Adrenal gland (tissue), 12 donors: ENCODE measurements around the gene NPIPB8. TPM values are rescaled to one million over a fixed set of nuclear protein-coding genes. Genes with fewer than 3 reads are reported as not detected.
"Not testable (repeated sequence)": the region's sequence is repeated elsewhere in the genome, so short reads cannot be mapped to it uniquely, and the experiment has no call there.

Experiments used
- DNase-seq, 7 donors: peaks; one replicate each; pipeline ENCODE4 v3.0.0-alpha.2; 2019 to 2020
- H3K27ac ChIP-seq, 5 donors: fragments of 200-600 bp; sonication (generic) in 4 of 5; 1 replicate in 3 of 5; 2 replicates in 2 of 5; pipeline versions ENCODE4 v1.5.1 to v1.8.0; 2016 to 2020; ENCODE audit warnings: mild to moderate bottlenecking in 1 of 5
- H3K27me3 ChIP-seq: fragments of 200-600 bp; 2 replicates; pipeline ENCODE4 v1.8.0; 2021
- H3K36me3 ChIP-seq, 2 donors: fragments of 200-600 bp; replicated peaks in 1 of 2; 1 replicate in 1 of 2; 2 replicates in 1 of 2; pipeline versions ENCODE4 v1.5.1 to v1.8.0; 2018 to 2022
- H3K4me1 ChIP-seq, 2 donors: fragments of 200-600 bp; replicated peaks in 1 of 2; 1 replicate in 1 of 2; 2 replicates in 1 of 2; pipeline versions ENCODE4 v1.5.1 to v1.8.0; 2018 to 2021
- H3K4me3 ChIP-seq, 4 donors: fragments of 200-600 bp; sonication (generic) in 3 of 4; one replicate each; pipeline ENCODE4 v1.5.1; 2016 to 2018
- H3K9me3 ChIP-seq, 3 donors: fragments of 200-600 bp; sonication (generic) in 1 of 3; replicated peaks in 1 of 3; 1 replicate in 2 of 3; 2 replicates in 1 of 3; pipeline versions ENCODE4 v1.5.1 to v1.8.0; 2016 to 2021
- POLR2A ChIP-seq, 2 donors: fragments of 450-650 bp; IDR thresholded peaks; one replicate each; pipeline ENCODE4 v1.6.1; 2017; ENCODE audit warnings: antibody characterized with exemption in 2 of 2, mild to moderate bottlenecking in 2 of 2, moderate library complexity in 1 of 2
- WGBS, 4 donors: extraction: QIAGEN DNeasy Blood & Tissue Kit in 2 of 4; methylation state at CpG; one replicate each; pipeline versions ENCODE4 v1.1.5 to v1.1.7; 2013 to 2017; 5-methylcytosine and 5-hydroxymethylcytosine counted together
- intact Hi-C, 2 donors: fragments of 100-400 bp; cut with DNase I; formaldehyde crosslinking; loops; one replicate each; pipeline versions ENCODE4 v1.14.1 to v1.15.0; 2022 to 2023
- polyA plus RNA-seq, 3 donors: library from polyadenylated mRNA; stranded (reverse); fragments of 200-250 nt in 2 of 3; fragments of 350-450 nt in 1 of 3; fragmentation: Illumina TruSeq in 1 of 3; extraction: RNeasy Lipid Tissue Mini Kit (QIAGEN cat#74804) in 1 of 3; gene quantifications; one replicate each; pipeline ENCODE4 v1.2.3, GENCODE V29; 2013 to 2014
- total RNA-seq, 9 donors: library from RNA; depleted of rRNA in 4 of 9; stranded (reverse); fragments of >200 nt in 4 of 9; fragments of 120-200 nt in 1 of 9; fragmentation: NEBNext Ultra II Directional in 1 of 9; extraction: Animal tissue kit (Norgen Biotek cat#: 25700) in 1 of 9; gene quantifications; one replicate each; pipeline versions ENCODE4 v1.1.0 to v1.2.4, GENCODE V29; 2013 to 2023
- TF ChIP-seq, protein P1 (sequence below), 6 experiments: fragments of 450-650 bp in 4 of 6; fragments of 200-600 bp in 2 of 6; sonication (generic) in 1 of 6; IDR thresholded peaks; 1 replicate in 5 of 6; 2 replicates in 1 of 6; pipeline versions ENCODE4 v1.5.1 to v1.8.0; 2016 to 2021; ENCODE audit warnings: antibody characterized with exemption in 6 of 6, mild to moderate bottlenecking in 2 of 6, moderate library complexity in 1 of 6
- donor health status: healthy with polysubstance abuse.
- donor health status: Bipolar disorder and iron deficiency.
- donor health status: DM: yes; HTN: yes; CAD: no.
- donor health status: DM: no; HTN: no; CAD: no.
- donor health status: DM: no; HTN: no; CAD: no.
- donor health status: DM: yes; HTN: yes; CAD: no.

NPIPB8 gene
- total and polyA plus RNA-seq, 12 donors: 1.8 TPM; not detected in 11

DNA sequence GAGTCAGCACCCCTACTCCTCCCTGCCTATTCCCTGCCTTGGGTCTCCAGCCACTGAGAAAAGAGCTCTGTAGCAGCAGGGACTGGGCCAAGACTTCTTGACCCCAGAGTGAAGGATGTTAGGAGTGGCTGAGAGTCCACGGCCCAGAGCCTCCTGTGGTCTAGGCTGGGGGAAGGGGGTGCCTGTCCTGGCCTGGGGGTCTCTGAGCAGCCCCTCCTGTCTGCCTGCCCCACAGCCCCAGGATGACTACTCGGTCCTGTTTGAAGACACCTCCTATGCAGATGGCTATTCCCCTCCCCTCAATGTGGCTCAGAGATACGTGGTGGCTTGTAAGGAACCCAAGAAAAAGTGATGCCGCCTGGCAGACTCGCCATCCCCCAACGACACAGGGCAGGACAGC is 46.5 kb upstream of the NPIPB8 start:
- H3K4me3 ChIP-seq: no peak overlapping the region
- H3K27me3 ChIP-seq: no peaks in the 10 kb centered on the region
- peaks cover 0 to 34% of the 10 kb centered on the region in 2 donors for H3K36me3 ChIP-seq
- WGBS, 4 donors: 83 to 92% (median 89%) methylated on average over 4 to 6 of the region's 6 CpGs
- H3K9me3 ChIP-seq: no peaks in the 10 kb centered on the region
- no peaks in the 10 kb centered on the region for H3K4me1 ChIP-seq
- TF ChIP-seq, protein P1, sequence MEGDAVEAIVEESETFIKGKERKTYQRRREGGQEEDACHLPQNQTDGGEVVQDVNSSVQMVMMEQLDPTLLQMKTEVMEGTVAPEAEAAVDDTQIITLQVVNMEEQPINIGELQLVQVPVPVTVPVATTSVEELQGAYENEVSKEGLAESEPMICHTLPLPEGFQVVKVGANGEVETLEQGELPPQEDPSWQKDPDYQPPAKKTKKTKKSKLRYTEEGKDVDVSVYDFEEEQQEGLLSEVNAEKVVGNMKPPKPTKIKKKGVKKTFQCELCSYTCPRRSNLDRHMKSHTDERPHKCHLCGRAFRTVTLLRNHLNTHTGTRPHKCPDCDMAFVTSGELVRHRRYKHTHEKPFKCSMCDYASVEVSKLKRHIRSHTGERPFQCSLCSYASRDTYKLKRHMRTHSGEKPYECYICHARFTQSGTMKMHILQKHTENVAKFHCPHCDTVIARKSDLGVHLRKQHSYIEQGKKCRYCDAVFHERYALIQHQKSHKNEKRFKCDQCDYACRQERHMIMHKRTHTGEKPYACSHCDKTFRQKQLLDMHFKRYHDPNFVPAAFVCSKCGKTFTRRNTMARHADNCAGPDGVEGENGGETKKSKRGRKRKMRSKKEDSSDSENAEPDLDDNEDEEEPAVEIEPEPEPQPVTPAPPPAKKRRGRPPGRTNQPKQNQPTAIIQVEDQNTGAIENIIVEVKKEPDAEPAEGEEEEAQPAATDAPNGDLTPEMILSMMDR (IDR thresholded peaks at IDR 0.05): no peak
- TF ChIP-seq POLR2A (IDR thresholded peaks at IDR 0.05): no peak
- no peak for DNase-seq
- H3K27ac ChIP-seq: no peak overlapping the region
- intact Hi-C loops: no loop called here

DNA sequence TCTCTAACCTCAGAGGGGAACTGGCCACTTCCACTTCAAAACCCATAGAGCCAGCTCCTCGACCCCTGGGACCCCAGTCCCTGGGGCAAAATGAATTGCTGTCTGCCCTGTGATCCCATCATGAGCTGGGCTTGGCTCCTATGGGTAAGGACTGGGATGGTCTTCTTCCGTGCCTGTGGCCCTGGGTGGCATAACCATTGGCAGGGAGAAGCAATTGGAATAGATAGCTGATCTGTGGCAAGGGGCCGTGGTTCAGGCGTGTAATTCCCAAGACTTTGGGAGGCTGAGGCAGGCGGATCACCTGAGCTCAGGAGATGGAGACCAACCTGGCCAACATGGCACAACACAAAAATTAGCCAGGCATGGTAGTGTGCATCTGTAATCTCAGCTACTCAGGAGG is 45.4 kb upstream of the NPIPB8 start:
- no peaks in the 10 kb centered on the region for H3K9me3 ChIP-seq
- peaks cover 0 to 28% of the 10 kb centered on the region in 2 donors for H3K36me3 ChIP-seq
- WGBS, 4 donors: 84 to 100% (median 91%) methylated on average over 2 to 5 of the region's 5 CpGs
- H3K4me3 ChIP-seq: no peak overlapping the region
- peaks cover 3 to 4% of the 10 kb centered on the region in 2 donors for H3K4me1 ChIP-seq
- no peak overlapping the region for H3K27ac ChIP-seq
- DNase-seq: no peak
- intact Hi-C loops: no loop called here
- H3K27me3 ChIP-seq: no peaks in the 10 kb centered on the region
- TF ChIP-seq POLR2A (IDR thresholded peaks at IDR 0.05): no peak
- TF ChIP-seq, protein P1 (IDR thresholded peaks at IDR 0.05): no peak

- no peak for DNase-seq
- Histone ChIP-seq H3K4me1 (peaks cover 3 to 4% of the 10 kb centered on the region in 2 donors), H3K27ac (no peak overlapping the region), H3K4me3 (no peak overlapping the region), H3K9me3 (no peaks in the 10 kb centered on the region), H3K36me3 (peaks cover 0 to 28% of the 10 kb centered on the region in 2 donors), H3K27me3 (no peaks in the 10 kb centered on the region)
- intact Hi-C loops: no loop called here
- 86 to 96% (median 88%) methylated on average over 10 to 13 of the region's 13 CpGs for WGBS, 4 donors
- no peak for TF ChIP-seq POLR2A (IDR thresholded peaks at IDR 0.05)
- TF ChIP-seq, protein P1 (IDR thresholded peaks at IDR 0.05): no peak
Observed at GRCh38 chr16:28592979-28593553, 44.8 kb upstream of the NPIPB8 start.

- H3K4me1 ChIP-seq, H3K36me3 ChIP-seq, H3K27ac ChIP-seq, H3K9me3 ChIP-seq, DNase-seq, H3K27me3 ChIP-seq, intact Hi-C loops, H3K4me3 ChIP-seq: not testable (repeated sequence)
- WGBS, 4 donors: 87 to 98% (median 91%) methylated on average over 4 to 6 of the region's 6 CpGs; no CpG with 5 or more reads in 1 of the 4 donors
Observed at GRCh38 chr16:28595451-28595850, 42.4 kb upstream of the NPIPB8 start.

GRCh38 chr16:28596115-28596630 is 41.7 kb upstream of the NPIPB8 start:
- H3K4me1 ChIP-seq: peaks cover 3 to 4% of the 10 kb centered on the region in 2 donors
- DNase-seq: no peak
- intact Hi-C loops: no loop called here
- H3K27me3 ChIP-seq: no peaks in the 10 kb centered on the region
- peak overlapping the region in 1 of 5 donors; percentile 29 for H3K27ac ChIP-seq
- peaks cover 0 to 2% of the 10 kb centered on the region in 2 donors for H3K36me3 ChIP-seq
- no peaks in the 10 kb centered on the region for H3K9me3 ChIP-seq
- TF ChIP-seq, protein P1 (IDR thresholded peaks at IDR 0.05): no peak
- no peak for TF ChIP-seq POLR2A (IDR thresholded peaks at IDR 0.05)
- 71 to 80% (median 77%) methylated on average over 3 to 8 of the region's 8 CpGs for WGBS, 4 donors
- H3K4me3 ChIP-seq: no peak overlapping the region
